ENCODE results near the gene PGAP2.
"Not testable (repeated sequence)": the region's sequence is repeated elsewhere in the genome, so short reads cannot be mapped to it uniquely, and the experiment has no call there.

PGAP2 gene

DNA sequence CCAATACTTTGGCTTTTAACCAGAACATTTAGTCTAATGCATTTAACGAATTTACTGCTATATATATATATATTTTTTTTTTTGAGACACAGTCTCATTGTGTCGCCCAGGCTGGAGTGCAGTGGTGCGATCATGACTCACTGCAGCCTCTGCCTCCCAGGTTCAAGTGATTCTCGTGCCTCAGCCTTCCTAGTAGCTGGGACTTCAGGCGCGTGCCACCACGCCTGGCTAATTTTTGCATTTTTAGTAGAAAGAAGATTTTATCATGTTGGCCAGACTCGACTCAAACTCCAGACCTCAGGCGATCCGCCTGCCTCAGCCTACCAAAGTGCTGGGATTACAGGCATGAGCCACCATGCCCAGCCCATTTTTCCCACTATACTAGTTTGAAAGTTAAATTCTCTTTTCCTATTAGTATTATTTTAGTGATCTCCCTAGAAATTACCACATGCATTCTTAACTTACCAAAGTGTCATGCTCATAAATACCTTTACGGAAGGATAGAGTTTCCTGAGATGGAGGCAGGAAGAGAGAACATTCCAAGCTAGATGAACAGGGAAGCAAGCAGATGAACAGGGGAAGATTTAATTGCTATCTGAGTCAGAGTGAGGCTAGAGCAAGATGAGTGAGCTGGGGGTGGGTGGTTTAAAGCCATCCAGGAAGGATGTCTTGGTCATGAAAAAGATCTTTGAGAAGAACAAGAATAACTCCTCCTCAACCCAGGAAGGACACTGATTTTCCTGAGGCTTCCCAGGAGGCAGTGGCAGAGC lies 4.4 kb upstream of the PGAP2 start:
- no peak for DNase-seq (ENCODE audit: low spot score)

DNA sequence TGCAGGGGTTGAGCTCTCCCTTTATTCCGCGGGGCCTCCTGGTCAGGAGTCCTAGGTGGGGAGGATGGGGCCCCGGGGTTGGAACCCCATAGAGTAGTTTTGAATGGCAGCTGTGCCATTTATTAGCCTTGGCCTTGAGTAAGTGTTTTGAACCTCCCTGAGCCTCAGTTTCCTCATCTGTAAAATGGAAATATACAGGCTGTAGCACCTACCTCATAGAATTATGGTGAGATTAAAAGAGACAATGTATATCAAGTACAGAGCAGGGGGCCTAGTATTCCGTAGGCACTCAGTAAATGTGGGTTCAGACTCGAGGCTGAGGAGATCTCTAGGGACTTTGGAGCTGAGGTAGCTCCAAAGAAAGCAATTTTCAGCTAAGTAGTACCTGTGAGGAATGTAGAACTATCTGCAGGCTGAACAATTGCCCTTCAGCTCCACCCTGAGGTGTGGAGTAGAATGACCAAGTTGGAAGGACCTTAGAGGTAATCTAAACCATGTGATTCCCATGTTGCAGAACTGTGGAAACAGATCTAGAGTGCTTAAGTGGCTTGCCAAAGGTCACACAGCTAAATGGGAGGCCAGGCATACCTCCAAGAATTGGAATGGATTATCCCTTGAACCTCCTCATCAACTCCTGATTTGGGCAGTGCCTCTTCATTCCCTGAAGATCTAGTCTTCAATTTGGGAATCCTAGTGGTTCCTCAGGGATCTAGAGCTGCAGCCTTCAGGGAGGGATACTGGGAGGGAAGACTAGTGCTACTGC lies 682 bp downstream of the PGAP2 start:
- DNase-seq (ENCODE audit: low spot score), result peak; percentile 78

DNA sequence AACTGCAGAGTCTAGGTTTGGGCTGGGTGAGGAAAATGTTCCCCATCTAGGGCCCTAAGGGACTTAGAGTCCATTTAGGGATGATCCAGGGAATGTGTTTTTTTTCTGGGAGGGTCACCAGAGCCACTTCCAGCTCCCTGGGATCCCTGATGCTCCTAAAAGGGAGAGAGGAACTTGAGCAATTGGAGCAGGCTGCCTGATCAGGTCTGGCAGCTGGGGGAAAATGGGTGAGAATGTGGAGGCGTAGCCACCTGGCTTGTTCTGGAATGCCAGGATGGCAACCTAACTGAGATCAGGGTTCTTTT lies 1.2 kb downstream of the PGAP2 start:
- DNase-seq (ENCODE audit: low spot score), result no peak

DNA sequence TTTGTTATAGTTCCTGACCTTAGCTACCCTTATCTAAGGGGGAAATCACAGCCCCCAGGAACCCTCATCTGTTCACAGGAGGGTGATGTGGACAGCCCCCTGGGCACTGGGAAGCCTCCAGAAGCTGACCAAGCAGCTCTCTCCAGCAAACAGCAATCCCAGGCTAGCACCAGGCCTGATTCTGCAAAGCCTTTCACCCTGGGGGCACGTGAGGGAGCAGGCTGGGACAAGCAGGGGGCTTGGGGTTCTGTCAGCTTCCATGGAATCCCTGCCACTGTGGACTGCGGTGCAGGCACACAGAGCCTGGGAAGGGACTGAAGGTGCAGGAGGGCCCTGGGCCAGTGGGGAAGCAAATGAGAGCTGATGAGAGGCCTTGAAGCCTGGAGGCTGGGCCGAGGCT lies 2.1 kb downstream of the PGAP2 start:
- DNase-seq (ENCODE audit: low spot score), result no peak

DNA sequence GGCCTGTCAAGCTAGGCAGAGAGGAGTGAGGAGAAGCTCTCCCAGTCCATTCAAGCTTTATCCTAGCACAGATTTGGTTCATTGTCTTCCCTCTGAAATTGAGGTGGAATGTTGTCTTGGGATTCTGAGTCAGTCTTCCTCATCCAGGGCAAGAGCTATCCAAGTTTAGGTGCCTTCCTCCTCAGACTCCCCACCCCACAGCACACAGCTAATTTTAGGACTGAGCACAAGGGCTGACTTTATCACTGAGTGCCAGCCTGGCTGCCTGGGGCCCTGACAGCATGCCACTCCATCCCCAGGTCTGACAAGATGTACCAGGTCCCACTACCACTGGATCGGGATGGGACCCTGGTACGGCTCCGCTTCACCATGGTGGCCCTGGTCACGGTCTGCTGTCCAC lies 2.6 kb downstream of the PGAP2 start:
- DNase-seq (ENCODE audit: low spot score), result no peak

DNA sequence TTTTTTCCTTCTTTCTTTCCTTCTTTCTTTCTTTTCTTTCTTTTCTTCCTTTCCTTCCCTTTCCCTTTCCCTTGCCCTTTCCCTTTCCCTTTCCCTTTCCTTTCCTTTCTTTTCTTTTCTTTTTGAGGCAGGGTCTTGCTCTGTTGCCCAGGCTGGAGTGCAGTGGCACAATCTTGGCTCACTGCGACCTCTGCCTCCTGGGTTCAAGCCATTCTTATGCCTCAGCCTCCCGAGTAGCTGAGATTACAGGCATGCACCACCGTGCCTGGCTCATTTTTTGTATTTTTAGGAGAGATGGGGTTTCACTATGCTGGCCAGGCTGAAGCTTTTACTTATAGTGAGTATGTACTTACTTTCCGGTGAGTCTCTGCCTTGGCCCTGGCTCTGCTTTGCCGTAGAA lies 6.5 kb downstream of the PGAP2 start:
- not testable (repeated sequence) for DNase-seq (ENCODE audit: low spot score)

DNA sequence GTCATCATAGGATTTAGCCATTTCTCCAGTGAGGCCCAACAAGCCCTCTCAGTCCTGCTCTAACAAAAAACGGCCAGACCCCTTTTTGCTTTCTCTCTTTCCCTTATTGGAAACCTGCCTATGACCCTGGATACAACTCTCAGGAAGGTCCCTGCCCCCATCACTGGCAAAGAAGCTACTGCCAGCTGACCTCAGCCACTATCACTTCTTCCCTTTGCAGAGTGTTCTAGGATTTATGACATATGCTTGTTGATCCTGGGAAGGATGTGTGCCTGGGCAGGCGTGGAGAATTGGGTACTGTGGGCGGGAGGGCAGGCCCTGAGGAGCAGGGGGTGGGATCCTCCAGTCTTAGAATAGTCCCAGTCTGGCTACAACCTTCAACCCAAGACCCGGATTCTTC lies 7.5 kb downstream of the PGAP2 start:
- DNase-seq (ENCODE audit: low spot score), result no peak

DNA sequence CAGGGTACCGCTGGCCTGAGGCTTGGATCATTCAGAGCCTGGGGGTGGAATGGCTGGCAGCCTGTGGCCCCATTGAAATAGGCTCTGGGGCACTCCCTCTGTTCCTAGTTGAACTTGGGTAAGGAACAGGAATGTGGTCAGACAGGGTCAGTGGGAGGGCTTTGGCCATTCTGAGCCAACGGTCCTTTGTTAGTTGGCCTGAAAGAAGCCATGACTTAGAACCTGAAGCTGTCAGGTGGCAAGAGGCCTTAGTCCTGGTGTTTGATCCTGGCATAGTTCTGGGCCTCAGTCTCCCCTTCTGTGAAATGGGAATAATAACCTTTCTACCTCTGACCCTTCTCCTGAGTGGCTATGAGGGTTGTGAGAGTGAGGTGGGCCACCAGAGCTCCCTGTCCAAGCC lies 8.3 kb downstream of the PGAP2 start:
- no peak for DNase-seq (ENCODE audit: low spot score)

DNA sequence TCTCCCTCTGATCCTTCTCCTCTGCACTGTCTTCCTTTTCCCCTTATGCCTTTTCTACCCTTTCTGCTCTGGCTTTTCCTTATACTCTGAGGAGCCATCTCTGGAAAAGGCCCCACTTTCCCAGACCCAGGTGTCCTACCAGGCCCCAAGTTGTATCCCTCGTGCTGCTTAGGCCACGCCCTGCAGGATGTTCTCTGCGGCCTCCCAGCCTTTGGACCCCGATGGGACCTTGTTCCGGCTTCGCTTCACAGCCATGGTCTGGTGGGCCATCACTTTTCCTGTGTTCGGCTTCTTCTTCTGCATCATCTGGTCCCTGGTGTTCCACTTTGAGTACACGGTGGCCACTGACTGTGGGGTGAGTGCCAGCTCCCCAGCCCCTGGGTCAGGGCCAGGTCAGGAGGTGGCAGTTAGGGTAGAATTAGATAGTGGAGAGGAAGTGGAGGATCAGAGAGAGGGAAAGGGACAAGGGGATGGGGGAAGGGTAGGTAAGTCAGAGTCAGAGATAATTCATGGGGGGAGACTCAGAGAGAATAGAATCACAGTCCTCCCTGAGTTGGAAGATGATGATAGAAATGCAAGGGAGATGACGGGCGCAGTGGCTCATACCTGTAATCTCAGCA lies 8.9 kb downstream of the PGAP2 start:
- DNase-seq (ENCODE audit: low spot score), result no peak

DNA sequence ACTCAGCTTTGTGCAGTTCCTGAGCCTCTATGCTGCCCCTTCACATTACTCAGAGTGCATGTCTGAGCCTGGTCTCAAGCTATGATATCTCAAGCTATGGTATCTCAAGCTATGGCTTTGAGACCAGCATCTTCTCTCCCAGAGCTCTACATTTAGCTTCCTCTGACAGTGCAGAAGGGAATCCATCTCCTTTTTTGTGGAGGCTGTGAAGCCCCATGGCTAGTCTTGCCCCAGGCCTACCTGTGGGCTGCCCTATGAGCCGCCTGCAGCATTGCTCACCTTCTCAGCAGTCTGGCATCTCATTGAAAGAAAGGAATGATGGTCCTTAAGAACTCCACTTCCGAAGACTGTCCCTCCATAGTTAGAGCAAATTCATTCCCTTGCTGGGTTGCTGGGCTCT lies 12.6 kb downstream of the PGAP2 start:
- DNase-seq (ENCODE audit: low spot score), result no peak

DNA sequence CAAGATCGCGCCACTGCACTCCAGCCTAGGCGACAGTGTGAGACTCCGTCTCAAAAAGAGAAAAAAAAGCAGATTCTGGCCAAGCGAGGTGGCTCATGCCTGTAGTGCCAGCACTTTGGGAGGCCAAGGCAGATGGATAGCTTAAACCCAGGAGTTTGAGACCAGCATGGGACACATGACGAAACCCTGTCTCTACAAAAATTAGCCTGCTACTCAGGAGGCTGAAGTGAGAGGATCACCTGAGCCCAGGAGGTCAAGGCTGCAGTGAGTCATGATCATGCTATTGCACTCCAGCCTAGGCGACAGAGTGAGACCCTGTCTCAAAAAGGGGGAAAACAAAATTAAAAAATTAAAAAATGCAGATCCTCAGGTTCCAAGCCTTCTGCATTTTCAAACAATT lies 14.0 kb downstream of the PGAP2 start:
- no peak for DNase-seq (ENCODE audit: low spot score)

DNA sequence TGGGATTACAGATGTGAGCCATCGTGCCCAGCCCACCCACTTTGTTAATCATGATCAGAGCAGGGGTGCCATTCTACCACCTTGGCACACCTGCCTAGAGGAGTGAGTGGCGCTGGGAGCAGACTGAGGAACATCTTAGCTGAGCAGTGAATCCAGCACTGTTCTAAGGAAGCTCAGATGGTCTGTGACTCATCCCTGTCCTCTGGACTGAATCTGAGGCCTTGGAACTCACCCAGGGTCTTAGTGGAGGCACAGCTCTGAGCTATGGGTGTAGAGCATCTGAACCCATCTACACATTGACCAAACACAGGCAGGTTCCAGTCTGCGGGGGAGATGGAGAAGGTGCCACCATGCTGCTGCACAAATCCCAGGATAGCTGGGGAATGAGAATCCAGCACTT lies 14.9 kb downstream of the PGAP2 start:
- DNase-seq (ENCODE audit: low spot score), result no peak

DNA sequence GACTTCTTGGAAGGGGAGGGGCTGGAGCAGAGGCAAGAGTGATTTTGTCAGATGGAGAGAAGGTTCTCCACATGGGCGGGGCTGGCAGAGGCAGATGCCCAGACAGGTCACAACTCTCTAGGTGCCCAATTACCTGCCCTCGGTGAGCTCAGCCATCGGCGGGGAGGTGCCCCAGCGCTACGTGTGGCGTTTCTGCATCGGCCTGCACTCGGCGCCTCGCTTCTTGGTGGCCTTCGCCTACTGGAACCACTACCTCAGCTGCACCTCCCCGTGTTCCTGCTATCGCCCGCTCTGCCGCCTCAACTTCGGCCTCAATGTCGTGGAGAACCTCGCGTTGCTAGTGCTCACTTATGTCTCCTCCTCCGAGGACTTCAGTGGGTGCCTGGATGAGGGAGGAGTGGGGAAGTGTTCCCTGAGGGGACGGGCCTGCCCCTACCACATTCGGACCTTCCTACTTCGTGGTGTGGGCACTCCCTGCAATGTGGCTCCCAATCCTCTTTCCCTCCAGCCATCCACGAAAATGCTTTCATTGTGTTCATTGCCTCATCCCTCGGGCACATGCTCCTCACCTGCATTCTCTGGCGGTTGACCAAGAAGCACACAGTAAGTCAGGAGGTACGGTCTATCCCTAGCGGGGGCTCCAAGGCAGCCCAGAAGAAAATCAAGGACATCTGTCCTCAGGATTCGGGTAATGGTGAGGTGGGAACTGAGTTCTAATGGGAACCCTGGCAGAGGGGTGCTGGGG lies 15.6 kb downstream of the PGAP2 start:
- DNase-seq (ENCODE audit: low spot score), result no peak

DNA sequence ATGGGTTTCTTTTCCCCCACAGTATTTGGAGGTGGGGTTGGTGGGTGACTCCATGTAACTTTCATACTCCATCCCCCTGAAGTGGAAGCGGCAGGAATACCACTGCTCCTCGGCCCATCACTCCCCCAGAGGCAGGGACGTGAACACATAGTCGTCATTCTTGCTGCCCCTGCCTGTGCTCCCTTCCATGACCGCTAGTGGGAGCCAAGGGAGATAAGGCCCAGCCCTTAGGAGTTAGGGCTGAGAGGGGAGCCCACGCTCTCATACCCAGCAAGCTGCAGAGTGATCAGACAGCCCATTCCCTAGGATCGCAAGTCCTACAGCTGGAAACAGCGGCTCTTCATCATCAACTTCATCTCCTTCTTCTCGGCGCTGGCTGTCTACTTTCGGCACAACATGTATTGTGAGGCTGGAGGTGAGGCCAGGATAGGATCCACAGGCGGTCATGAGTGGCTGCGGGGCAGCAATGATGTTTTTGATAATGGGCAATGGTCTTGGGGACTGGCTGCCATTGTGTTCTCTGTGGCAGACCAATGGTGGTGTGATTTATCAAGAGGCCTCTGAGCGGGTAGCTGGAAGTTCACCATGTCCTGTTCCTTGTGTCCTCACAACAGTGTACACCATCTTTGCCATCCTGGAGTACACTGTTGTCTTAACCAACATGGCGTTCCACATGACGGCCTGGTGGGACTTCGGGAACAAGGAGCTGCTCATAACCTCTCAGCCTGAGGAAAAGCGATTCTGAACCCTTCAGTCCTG lies 16.5 kb downstream of the PGAP2 start:
- peak; percentile 74 for DNase-seq (ENCODE audit: low spot score)

DNA sequence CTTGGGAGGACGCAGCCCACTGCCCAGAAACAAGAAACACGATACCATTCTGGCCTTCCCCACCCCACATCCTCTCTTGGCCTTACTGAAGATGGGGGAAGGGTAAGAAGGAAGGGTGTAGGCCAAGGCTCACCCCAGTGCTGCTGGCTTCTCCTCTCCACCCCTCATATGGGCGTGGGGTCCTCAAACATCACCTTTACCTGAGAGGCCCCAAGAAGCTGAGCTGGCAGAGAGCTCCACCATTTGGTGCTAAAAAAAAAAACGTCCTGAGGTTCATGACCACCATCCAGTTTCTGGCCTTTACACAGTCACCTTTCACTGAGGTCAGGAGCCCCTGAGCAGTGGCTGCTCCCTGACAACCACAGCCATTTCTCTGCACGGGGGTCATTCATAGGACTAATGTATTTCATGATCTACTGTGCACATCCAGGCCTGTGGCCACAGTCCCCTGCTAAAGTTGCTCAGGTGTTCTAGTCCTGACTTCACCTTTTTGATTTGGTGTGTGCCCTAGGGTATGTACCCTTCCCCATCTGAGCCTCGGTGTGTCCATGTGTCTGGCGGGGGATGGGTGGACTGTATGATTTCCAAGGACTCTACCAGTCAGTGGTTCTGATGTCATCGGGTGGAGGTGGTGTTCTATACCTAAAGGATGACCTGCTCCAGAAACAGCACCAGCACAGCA lies 17.3 kb downstream of the PGAP2 start:
- no peak for DNase-seq (ENCODE audit: low spot score)

DNA sequence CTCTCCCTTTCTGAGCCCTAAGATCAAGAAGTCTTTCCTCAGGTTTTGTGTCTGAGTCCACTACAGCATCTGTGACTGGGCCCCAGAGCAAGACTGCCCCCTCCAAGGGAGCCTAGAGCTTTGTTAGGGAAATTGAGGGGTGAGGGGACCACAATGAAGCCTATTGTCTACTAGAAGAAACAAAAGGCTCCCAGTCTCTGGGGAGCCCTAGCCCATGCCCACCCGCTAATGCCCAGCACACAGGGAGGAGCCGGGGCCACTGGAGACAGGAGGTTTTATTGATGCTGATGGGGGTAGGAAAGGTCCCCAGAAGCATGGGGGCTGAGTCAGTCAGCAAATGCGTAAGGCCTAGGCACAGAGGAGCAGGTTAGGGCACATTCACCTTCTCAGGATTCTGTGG lies 18.4 kb downstream of the PGAP2 start:
- DNase-seq (ENCODE audit: low spot score), result no peak

DNA sequence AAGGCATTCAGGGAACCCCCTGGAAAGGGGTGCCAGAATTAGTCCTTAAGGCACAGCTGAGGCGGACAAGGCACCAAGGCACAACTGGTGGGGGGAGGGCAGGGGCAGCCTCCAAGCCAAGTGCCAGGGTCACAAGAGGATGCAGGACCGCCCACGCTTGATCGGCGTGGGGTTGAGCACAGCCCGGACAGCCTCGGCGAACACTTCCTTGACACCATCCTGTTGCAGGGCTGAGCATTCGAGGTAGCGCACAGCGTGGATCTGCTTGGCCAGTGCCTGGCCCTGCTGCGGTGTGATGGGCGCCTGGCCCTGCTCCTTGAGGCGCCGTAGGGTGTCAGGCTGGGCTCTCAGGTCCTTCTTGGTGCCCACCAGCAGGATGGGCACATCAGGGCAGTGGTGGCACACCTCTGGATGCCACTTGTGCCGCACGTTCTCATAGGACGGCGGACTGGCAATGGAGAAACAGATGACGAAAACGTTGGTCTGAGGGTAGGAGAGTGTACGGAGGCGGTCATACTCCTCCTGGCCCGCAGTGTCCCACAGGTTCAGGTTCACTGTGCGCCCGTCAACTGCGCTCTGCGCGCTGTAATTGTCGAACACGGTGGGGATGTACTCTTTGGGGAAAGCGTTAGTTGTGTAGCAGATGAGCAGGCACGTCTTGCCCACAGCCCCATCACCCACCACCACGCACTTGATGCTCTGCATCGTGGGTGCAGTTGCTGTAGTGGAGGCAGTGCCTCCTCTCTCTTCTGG lies 19.2 kb downstream of the PGAP2 start:
- no peak for DNase-seq (ENCODE audit: low spot score)

DNA sequence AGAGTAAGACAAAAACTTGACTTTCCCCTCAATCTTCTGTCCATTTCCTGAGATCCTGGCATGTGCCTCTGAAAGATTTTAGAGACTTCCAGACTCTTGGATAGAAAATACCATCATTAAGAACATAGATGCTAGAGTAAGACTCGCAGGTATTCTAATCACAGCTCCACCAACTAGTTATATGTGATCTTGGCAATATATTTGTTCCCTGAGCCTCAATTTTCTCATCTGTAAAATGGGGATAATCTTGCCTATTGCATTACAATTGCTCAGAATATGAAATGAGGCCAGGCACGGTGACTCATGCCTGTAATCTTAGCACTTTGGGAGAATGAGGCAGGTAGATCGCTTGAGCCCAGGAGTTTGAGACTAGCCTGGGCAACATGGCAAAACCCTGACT lies 21.7 kb downstream of the PGAP2 start:
- DNase-seq (ENCODE audit: low spot score), result no peak

DNA sequence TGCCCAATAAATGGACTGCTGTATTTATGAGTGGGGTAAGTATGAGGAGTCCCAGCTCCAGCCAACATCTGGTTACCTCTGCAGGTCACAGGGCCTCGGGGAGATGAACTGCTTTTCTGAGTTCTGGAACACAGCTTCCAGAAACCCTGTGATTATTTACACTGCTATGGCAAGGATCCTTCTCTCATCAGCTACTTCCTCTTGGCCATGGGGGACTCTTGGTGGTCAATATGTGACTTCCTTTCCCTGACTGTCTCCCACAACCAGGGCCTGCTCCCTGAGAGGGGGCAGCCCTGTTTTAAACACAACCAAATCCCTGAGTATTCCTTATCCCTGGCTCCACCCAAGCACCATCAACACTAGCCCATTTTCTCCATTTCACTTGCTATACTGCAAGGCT lies 22.4 kb downstream of the PGAP2 start:
- DNase-seq (ENCODE audit: low spot score), result no peak

DNA sequence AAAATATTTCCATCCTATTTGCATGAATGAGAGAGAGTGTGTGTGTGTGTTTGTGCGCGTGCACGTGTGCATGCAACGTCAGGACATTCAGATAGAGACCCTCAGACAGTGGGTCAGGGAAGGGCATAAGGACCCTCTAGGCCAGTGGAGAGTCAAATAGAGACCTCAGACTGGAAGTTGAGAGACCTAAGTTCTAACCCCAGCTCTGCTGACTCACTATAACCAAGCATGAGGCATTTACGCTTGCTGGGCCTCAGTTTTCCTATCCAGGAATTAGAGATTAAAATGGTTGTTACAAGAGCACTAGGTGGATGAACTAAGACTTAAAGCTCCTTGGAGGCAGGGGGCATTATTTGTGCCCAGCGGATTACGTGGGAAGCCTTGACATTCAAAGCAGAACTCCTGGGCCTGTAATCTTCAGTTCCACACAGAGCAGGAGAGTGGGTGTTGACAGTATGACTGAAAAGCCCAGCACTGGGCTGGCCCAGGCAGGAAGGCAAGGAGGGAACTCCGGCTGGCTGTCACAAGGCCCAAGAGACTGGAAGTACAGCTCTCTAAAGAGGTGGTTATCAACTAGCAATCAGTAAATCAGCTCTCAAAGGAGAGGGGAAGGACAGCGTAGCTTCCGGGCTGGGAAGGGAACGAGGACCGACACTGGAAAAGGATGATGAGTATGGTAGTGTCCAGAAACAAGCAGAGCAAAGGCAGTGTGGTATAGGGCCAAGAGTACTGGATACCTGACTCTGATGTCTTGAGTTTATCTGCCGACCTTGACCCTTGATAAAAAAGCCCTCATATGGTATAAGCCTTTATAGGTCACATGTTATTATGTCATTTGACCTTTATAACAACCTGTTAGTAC lies 23.2 kb downstream of the PGAP2 start:
- no peak for DNase-seq (ENCODE audit: low spot score)

All from cerebellar cortex (tissue), 1 donor.